ENCODE results near the gene VPS8.

VPS8 gene, protein sequence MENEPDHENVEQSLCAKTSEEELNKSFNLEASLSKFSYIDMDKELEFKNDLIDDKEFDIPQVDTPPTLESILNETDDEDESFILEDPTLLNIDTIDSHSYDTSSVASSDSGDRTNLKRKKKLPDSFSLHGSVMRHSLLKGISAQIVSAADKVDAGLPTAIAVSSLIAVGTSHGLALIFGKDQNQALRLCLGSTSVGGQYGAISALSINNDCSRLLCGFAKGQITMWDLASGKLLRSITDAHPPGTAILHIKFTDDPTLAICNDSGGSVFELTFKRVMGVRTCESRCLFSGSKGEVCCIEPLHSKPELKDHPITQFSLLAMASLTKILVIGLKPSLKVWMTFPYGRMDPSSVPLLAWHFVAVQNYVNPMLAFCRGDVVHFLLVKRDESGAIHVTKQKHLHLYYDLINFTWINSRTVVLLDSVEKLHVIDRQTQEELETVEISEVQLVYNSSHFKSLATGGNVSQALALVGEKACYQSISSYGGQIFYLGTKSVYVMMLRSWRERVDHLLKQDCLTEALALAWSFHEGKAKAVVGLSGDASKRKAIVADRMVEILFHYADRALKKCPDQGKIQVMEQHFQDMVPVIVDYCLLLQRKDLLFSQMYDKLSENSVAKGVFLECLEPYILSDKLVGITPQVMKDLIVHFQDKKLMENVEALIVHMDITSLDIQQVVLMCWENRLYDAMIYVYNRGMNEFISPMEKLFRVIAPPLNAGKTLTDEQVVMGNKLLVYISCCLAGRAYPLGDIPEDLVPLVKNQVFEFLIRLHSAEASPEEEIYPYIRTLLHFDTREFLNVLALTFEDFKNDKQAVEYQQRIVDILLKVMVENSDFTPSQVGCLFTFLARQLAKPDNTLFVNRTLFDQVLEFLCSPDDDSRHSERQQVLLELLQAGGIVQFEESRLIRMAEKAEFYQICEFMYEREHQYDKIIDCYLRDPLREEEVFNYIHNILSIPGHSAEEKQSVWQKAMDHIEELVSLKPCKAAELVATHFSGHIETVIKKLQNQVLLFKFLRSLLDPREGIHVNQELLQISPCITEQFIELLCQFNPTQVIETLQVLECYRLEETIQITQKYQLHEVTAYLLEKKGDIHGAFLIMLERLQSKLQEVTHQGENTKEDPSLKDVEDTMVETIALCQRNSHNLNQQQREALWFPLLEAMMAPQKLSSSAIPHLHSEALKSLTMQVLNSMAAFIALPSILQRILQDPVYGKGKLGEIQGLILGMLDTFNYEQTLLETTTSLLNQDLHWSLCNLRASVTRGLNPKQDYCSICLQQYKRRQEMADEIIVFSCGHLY (N-terminal part only)

GRCh38 chr3:184811999-184812661, at the start of gene VPS8:
TSS of gene VPS8 (plus strand) at chr3:184812166. CDS start at chr3:184824633, 12,467 bp downstream.
- DNase-seq (ENCODE audit: low spot score): peak; percentile 99

DNA sequence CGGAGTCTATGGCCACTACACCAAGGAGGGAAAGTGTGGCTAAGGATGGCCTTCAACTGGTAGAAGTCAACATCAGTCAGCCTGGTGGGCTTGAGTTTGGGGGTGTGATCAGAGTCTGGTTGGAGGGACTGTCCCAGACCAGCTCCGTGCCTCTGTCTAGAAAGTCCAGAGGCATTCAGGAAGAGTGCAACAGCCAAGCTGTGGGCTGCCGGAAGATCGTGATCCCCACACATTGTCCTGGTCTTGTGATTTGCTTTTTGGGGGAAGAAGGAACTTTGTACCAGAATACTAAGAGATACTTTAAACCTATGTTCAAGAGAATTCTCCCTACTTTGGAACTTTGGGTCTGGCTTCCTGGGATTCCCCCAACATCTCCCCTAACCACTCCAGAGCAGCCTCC, 47.8 kb upstream of the VPS8 start:
- DNase-seq (ENCODE audit: low spot score): no peak

- no peak for DNase-seq (ENCODE audit: low spot score)
Observed at GRCh38 chr3:184765047-184765729, 46.8 kb upstream of the VPS8 start.

DNA sequence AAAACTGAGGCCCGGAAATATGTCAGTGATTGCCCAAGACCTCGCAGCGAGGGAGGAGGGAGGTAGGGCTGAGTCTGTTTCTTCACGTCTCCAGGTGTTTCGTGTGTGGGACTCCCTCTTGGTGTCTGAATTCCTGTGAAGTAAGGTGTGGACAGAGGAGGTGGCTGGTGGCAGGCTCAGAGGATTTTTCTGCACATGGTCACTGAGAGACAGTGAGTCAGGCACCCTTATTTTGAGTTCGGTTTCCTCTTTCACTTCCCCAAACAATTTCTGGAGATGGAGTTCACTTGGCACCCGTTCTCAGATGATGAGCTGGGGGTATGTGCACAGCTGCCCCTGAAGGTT, 46.3 kb upstream of the VPS8 start:
- DNase-seq (ENCODE audit: low spot score): no peak

- DNase-seq (ENCODE audit: low spot score): no peak
Observed at GRCh38 chr3:184766555-184767261, 45.3 kb upstream of the VPS8 start.

DNA sequence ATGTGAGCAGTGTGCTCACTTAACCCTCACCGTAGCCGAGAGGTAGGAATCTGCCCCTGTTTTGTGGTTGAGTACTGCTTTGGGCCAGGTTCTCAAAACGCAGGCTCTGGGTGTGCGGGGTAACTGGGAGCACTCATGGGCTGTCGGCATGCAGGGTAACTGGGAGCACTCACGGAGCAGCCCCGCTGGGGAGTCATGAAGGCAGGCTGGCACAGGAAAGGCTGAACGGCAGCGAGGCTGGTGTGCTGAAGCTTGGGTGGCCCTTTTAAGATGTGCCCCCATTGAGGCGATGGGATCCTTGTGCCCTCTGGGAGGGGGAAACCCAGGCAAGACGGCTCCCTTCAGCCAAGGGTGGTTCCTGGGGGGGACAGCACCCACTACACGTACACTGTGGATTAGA, 44.6 kb upstream of the VPS8 start:
- no peak for DNase-seq (ENCODE audit: low spot score)

GRCh38 chr3:184769382-184770170, 42.4 kb upstream of the VPS8 start:
- DNase-seq (ENCODE audit: low spot score): no peak

DNA sequence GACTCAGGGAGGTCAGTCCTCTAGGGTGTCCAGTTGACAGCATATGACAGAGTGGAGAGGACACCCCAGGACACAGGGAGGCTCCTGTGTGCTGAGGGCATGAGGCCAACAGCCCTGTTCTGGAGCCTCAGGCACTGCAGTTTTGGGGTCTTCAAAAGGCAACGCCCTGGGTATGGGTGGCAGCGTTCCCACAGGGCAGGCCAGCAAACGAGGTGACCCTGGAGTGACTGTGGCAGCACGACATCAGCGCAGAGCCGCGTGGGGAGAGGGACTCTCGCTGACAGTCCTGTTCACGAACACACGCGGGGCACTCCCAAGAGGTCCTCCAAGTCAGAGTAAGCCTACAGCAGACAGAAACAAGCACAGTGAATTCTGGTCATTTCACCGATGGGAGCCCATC, 41.4 kb upstream of the VPS8 start:
- DNase-seq (ENCODE audit: low spot score): no peak

DNA sequence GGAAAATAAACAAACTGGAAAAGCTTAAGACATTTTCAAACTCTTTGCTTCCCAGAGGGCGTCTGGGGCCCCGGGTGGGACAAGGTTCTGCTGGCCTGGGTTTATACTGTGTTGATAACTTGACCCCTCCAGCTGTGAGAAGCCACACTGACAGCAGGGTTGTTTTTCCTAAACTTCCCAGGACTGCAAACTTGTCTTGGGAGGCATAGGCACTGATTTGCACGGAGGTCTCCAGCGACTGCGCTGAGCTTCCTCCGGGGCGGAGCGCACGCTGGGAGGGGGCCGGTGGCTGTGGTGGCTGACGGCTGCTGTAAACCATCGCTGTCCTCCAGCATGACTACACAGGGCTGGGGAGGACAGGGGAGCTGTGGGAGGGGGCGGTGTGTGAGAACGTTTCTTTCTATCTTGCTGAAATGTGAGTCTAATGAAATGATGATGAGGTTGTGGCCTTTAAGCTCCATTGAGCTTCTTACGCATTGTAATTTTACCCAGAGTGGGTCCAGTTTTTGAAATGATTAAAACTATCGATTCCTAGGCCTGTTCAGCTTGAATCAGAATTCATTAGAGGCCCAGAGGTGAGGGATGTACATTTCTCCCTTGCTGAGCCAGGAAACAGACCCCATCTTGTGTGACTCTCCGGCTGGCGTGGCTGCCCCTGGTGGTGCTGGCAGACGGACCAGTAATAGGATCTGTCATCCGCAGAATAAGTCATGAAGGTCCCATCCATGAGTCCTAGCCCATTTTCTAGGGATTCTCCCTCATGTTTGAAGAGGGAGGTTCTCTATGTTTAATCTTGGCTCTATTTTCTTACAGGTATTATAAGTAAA, 40.5 kb upstream of the VPS8 start:
- no peak for DNase-seq (ENCODE audit: low spot score)

DNA sequence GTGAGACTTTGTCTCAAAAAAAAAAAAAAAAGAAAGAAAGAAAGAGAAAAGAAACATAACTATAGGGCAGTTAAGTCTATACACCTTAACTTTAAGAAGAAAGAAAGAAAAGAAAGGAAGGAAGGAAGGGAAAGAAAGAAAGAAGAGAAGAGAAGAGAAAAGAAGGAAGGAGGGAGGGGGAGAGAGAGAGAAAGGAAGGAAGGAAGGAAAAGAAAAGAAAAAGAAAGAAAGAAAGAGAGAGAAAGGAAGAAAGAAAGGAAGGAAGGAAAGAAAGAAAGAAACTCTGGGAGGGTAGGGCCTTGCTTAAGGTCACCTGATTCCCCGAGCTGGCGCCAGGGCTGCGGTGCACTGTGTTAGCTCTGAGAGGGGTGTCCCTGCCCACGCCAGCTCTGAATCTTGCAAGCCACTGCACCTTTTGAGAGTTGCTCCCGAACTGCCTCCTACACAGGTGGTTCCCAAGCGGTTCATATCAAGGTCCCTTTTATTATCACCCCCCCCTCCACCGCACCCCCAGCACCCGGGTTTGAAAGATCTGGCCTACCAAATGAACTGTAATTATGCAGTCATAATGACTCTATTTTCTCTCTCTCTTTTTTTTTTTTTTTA, 39.2 kb upstream of the VPS8 start:
- DNase-seq (ENCODE audit: low spot score): no peak

- DNase-seq (ENCODE audit: low spot score): no peak
Observed at GRCh38 chr3:184773283-184774186, 38.4 kb upstream of the VPS8 start.

GRCh38 chr3:184776916-184777315, 35.0 kb upstream of the VPS8 start:
- DNase-seq (ENCODE audit: low spot score): no peak

GRCh38 chr3:184777566-184778356, 34.2 kb upstream of the VPS8 start:
- peak; percentile 89 for DNase-seq (ENCODE audit: low spot score)

DNA sequence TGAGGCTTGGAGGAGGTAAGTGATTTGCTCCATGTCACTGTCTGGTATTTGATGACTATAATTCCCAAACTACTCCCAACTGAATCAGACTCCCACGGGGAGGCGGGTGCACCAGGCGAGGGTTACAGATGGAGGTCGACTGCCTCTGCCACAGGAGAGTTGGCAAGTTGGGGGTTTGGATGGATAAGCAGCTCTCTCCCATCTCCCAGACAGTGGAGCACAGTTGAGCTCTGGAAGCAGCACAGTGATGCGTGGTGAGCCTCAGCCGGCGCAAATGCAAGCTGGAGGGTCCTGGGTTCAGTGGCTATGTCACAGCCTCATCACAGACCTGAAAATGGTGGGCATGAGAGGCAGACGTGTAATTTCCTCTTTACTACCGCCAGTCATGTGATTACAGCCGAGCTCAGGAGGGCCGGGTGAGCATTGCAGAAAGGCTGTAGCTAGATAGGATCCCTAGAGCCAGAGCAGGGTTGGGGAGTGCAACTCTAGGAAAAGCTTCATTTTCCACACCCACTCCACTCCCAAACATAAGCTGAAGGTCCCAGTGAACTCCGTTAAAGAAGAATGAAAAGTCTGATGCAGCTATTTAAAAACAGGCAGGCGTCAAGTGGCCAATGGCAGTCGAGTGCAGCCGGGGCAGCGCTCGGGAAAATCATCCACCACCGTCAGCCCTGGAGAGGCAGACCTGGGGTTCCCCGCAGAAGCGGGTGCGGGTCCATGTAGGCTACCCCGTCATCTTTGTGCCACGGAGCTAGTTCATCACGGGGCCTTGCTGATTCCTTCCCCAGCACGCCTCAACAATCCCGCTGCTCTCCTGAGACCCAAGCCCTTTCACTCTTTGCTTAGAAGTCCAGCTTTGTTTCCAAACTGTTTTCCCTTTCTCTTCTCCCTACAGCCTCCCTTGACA, 33.3 kb upstream of the VPS8 start:
- DNase-seq (ENCODE audit: low spot score): no peak

DNA sequence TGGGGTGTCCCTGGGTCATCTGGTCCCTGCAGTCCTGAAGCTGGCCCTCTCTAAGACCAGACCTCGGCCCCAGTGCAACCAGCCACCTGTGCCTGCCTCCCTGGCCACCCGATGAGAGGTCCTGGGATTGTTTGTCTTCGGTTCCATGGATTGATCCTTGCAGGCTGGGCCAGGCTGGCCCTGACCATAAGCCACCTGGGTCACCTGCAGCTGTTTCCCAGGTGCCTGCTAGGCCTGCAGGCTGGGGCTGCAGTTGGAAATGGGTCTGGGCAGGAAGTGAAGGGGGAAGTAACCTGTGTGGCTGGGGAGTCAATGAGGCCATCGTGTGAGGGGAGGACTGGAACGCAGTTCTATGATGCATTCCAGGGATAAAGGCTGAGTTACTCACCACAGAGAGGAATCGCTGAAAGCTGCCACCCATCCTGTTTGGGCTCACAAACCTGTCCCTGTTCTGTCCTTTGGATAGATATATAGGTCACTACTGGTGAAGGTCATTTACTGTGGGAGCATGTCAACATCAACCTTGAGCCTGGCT, 30.9 kb upstream of the VPS8 start:
- DNase-seq (ENCODE audit: low spot score): no peak

Measured in iPS-NIHi11 (cell line).